Mesenchymal stem cell (in vitro differentiated cells and primary cell): ENCODE data around the gene TTC24.

Experiments
- DNase-seq: peaks from one replicate; pipeline ENCODE4 v3.0.0-alpha.2; 2013
- H2AFZ ChIP-seq: one replicate; pipeline ENCODE4 v1.6.1; 2013; ENCODE audit warnings: low read depth, mild to moderate bottlenecking, control low read depth, inconsistent platforms, low read length, moderate library complexity
- H2AK5ac ChIP-seq: 2 replicates; pipeline ENCODE4 v1.6.1; 2013; ENCODE audit warnings: low read length, moderate library complexity, mild to moderate bottlenecking, inconsistent platforms; ENCODE audit not compliant: severe bottlenecking
- H2BK120ac ChIP-seq: one replicate; pipeline ENCODE4 v1.6.1; 2013; ENCODE audit warnings: low read depth, mild to moderate bottlenecking, inconsistent platforms, low read length, moderate library complexity
- H2BK12ac ChIP-seq, 2 experiments: one replicate each; pipeline ENCODE4 v1.6.1; 2013; ENCODE audit warnings: inconsistent platforms in 2 of 2, low read length in 2 of 2, mild to moderate bottlenecking in 2 of 2, moderate library complexity in 2 of 2, control low read depth in 1 of 2
- H2BK15ac ChIP-seq: one replicate; pipeline ENCODE4 v1.6.1; 2013; ENCODE audit warnings: mild to moderate bottlenecking, low read depth, inconsistent platforms; ENCODE audit not compliant: poor library complexity, severe bottlenecking
- H2BK5ac ChIP-seq: 2 replicates; pipeline ENCODE4 v1.6.1; 2013; ENCODE audit warnings: low read depth, mild to moderate bottlenecking, low read length, control low read depth, inconsistent platforms; ENCODE audit not compliant: poor library complexity, severe bottlenecking
- H3K14ac ChIP-seq, 2 experiments: one replicate each; pipeline ENCODE4 v1.6.1; 2013; ENCODE audit warnings: inconsistent platforms in 2 of 2, low read length in 2 of 2, control low read depth in 1 of 2, mild to moderate bottlenecking in 1 of 2, moderate library complexity in 1 of 2
- H3K18ac ChIP-seq, 2 experiments: one replicate each; pipeline ENCODE4 v1.6.1; 2013; ENCODE audit warnings: inconsistent platforms in 2 of 2, low read length in 2 of 2, control low read depth in 1 of 2, low read depth in 1 of 2, mild to moderate bottlenecking in 1 of 2
- H3K23ac ChIP-seq, 2 experiments: one replicate each; pipeline ENCODE4 v1.6.1; 2013; ENCODE audit warnings: inconsistent platforms in 2 of 2, low read length in 2 of 2, mild to moderate bottlenecking in 2 of 2, moderate library complexity in 2 of 2, control low read depth in 1 of 2
- H3K27ac ChIP-seq: 2 replicates; pipeline ENCODE4 v1.5.1; 2013; ENCODE audit warnings: mild to moderate bottlenecking, moderate library complexity, low read length, control low read depth, inconsistent platforms; ENCODE audit not compliant: poor library complexity, severe bottlenecking
- H3K27me3 ChIP-seq, 2 experiments: 2 replicates each; pipeline versions ENCODE4 v1.6.1 to v1.7.0; 2013; ENCODE audit warnings: low read length in 2 of 2, mild to moderate bottlenecking in 2 of 2, moderate library complexity in 2 of 2, control low read depth in 1 of 2, inconsistent platforms in 1 of 2; ENCODE audit not compliant: control insufficient read depth in 1 of 2, insufficient read depth in 1 of 2
- H3K36me3 ChIP-seq, 2 experiments: 2 replicates each; pipeline versions ENCODE4 v1.6.1 to v1.7.0; 2013; ENCODE audit warnings: low read length in 2 of 2, control low read depth in 1 of 2, inconsistent platforms in 1 of 2, low read depth in 1 of 2, mild to moderate bottlenecking in 1 of 2; ENCODE audit not compliant: insufficient read depth in 2 of 2, control insufficient read depth in 1 of 2
- H3K4ac ChIP-seq, 2 experiments: one replicate each; pipeline ENCODE4 v1.6.1; 2013; ENCODE audit warnings: inconsistent platforms in 2 of 2, low read length in 2 of 2, mild to moderate bottlenecking in 2 of 2, moderate library complexity in 2 of 2, control low read depth in 1 of 2, low read depth in 1 of 2
- H3K4me1 ChIP-seq: 2 replicates; pipeline ENCODE4 v1.6.1; 2013; ENCODE audit warnings: low read depth, low read length, control low read depth; ENCODE audit not compliant: control insufficient read depth, insufficient read depth
- H3K4me2 ChIP-seq: 2 replicates; pipeline ENCODE4 v1.6.1; 2013; ENCODE audit warnings: low read length, mild to moderate bottlenecking, inconsistent platforms; ENCODE audit not compliant: poor library complexity, severe bottlenecking
- H3K4me3 ChIP-seq, 2 experiments: 2 replicates each; pipeline versions ENCODE4 v1.5.1 to v1.7.0; 2013; ENCODE audit warnings: low read length in 2 of 2, mild to moderate bottlenecking in 2 of 2, control low read depth in 1 of 2, low read depth in 1 of 2; ENCODE audit not compliant: insufficient read depth in 1 of 2
- H3K79me1 ChIP-seq: replicated peaks from 2 replicates; pipeline ENCODE4 v1.6.1; 2013; ENCODE audit warnings: mild to moderate bottlenecking, control low read depth, low read length, inconsistent platforms; ENCODE audit not compliant: poor library complexity, severe bottlenecking
- H3K9ac ChIP-seq: 2 replicates; pipeline ENCODE4 v1.7.0; 2013; ENCODE audit warnings: mild to moderate bottlenecking, low read length, moderate library complexity
- H3K9me3 ChIP-seq: 2 replicates; pipeline ENCODE4 v1.7.0; 2013; ENCODE audit warnings: mild to moderate bottlenecking, low read length; ENCODE audit not compliant: control insufficient read depth
- H4K8ac ChIP-seq: one replicate; pipeline ENCODE4 v1.6.1; 2013; ENCODE audit warnings: inconsistent platforms, mild to moderate bottlenecking, low read length, moderate library complexity
- H4K91ac ChIP-seq: one replicate; pipeline ENCODE4 v1.6.1; 2013; ENCODE audit warnings: mild to moderate bottlenecking, low read length, inconsistent platforms
- WGBS: methylation state at CpG from one replicate; pipeline ENCODE4 v1.1.7; 2013; ENCODE audit warnings: mixed read lengths; 5-methylcytosine and 5-hydroxymethylcytosine counted together

The TTC24 gene

DNA sequence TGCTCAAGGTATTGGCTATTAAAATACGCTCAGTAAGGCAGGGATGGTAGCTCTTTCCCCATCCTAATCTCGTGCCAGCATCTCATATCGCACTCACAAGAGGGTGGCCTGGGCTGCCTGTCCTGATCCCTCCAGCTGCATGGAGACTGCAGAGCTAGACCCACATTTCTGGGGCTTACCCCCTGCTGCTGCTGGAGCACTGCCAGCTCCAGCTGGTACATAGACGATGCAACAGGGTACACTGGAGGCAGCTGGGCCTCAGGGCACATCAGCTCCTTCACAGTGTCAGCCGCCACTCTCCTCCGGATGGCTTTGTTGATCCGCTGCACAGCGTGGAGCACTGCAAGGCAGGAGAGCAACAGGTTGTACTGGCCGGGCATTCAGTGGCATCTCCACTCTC is 23.2 kb upstream of the TTC24 start:
- Histone ChIP-seq H3K14ac (no peak overlapping the region), H3K9ac (no peak overlapping the region)

DNA sequence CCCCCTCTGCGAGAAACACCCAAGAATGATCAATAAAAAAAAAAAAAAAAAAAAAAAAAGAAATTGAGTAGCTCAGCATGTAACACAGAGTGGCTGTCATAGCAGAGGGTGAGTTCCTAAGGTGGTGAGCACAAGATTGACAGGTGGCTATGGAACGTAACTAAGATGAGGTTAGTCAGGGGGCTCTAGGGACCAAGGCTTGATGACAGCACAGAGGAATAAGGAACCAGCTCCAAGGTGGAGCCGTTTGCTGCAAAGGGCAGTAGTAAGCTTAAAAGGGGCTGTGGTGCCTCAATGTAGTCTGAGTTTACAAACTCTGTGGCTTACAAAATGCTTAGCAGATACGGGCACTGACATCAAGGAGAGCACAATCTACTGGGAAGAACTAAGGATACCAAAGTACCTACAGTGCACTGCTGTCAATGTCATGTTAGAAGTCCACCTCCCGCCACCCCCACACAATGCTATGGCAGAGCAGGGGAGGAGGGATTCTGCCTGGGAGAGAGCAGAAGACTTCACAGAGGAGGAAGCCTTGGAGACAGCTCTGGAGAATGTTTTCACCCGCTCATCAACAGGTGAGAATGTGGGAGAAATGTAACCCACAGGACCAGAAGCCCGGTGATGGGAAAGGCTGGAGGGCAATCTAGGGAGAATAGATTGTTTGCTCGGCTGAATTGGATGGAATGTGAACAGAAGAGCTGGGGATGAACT is 20.3 kb upstream of the TTC24 start:
- no peak overlapping the region for H2BK12ac ChIP-seq
- H3K14ac ChIP-seq, result no peak overlapping the region
- no peaks in the 10 kb centered on the region for H3K27me3 ChIP-seq
- H3K79me1 ChIP-seq, result no peaks in the 10 kb centered on the region
- no peak overlapping the region for H2BK15ac ChIP-seq
- H3K4me1 ChIP-seq, result peaks cover 4% of the 10 kb centered on the region
- no peak for DNase-seq
- no peaks in the 10 kb centered on the region for H3K9me3 ChIP-seq
- no peak overlapping the region for H3K9ac ChIP-seq
- no peak overlapping the region for H4K91ac ChIP-seq
- H3K36me3 ChIP-seq, result peaks cover 8 to 23% of the 10 kb centered on the region in 2 experiments
- H2AK5ac ChIP-seq, result no peak overlapping the region
- 78% methylated on average over 7 of the region's 8 CpGs for WGBS
- H3K23ac ChIP-seq, result no peak overlapping the region
- no peak overlapping the region for H3K4ac ChIP-seq
- no peak overlapping the region for H2BK5ac ChIP-seq
- H3K18ac ChIP-seq, result no peak overlapping the region
- no peak overlapping the region for H4K8ac ChIP-seq
- H2AFZ ChIP-seq, result no peak overlapping the region
- no peak overlapping the region for H3K4me2 ChIP-seq
- no peak overlapping the region for H2BK120ac ChIP-seq
- H3K4me3 ChIP-seq, result no peak overlapping the region
- H3K27ac ChIP-seq, result no peak overlapping the region

More for the DNA sequence above, 23.2 kb upstream of the TTC24 start:
- H3K36me3 ChIP-seq, result peaks cover 2 to 9% of the 10 kb centered on the region in 2 experiments
- no peak overlapping the region for H3K4me2 ChIP-seq
- H2BK120ac ChIP-seq, result no peak overlapping the region
- no peak overlapping the region for H2BK15ac ChIP-seq
- H3K27ac ChIP-seq, result no peak overlapping the region
- H3K4me3 ChIP-seq, result no peak overlapping the region
- no peak overlapping the region for H2BK5ac ChIP-seq
- H3K9me3 ChIP-seq, result no peaks in the 10 kb centered on the region
- no peaks in the 10 kb centered on the region for H3K27me3 ChIP-seq
- H4K91ac ChIP-seq, result no peak overlapping the region
- no peak for DNase-seq
- H3K23ac ChIP-seq, result no peak overlapping the region
- H3K4me1 ChIP-seq, result peaks cover 10% of the 10 kb centered on the region
- WGBS, result 82% methylated on average over 8 of the region's 9 CpGs
- H4K8ac ChIP-seq, result no peak overlapping the region
- H3K18ac ChIP-seq, result no peak overlapping the region
- H2BK12ac ChIP-seq, result no peak overlapping the region
- no peaks in the 10 kb centered on the region for H3K79me1 ChIP-seq
- H2AK5ac ChIP-seq, result no peak overlapping the region
- no peak overlapping the region for H2AFZ ChIP-seq
- no peak overlapping the region for H3K4ac ChIP-seq

DNA sequence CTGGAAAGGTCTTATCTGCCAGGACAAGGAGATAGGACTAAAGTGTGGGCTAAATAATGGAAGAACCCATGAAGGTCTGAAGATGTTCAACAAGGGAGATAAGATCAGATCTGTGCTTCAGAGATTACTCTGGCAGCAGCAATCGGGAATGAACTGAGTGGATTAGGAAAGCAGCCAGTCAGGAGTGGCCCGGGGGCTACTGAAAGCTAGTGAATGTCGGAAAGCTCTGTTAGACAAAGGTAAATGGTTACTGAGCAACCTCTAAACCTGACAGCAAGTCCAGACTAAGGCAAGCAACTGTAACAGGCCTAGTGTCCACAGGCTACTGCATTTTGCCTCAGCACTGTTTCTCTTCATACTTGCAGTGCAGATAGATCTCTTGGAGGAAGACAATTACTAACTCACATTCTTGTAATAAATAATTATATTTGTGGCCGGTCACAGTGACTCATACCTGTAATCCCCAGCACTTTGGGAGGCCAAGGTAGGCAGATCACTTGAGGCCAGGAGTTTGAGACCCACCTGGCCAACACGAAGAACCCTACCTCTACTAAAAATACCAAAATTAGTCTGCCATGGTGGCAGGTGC is 19.6 kb upstream of the TTC24 start:
- no peak overlapping the region for H3K4me2 ChIP-seq
- no peak overlapping the region for H2BK120ac ChIP-seq
- H4K8ac ChIP-seq, result no peak overlapping the region
- H3K79me1 ChIP-seq, result no peaks in the 10 kb centered on the region
- H2BK5ac ChIP-seq, result no peak overlapping the region
- H3K4me3 ChIP-seq, result no peak overlapping the region
- H2BK12ac ChIP-seq, result no peak overlapping the region
- H3K27me3 ChIP-seq, result no peaks in the 10 kb centered on the region
- H4K91ac ChIP-seq, result no peak overlapping the region
- no peak overlapping the region for H3K27ac ChIP-seq
- H3K9me3 ChIP-seq, result no peaks in the 10 kb centered on the region
- no peak overlapping the region for H2AFZ ChIP-seq
- no peak overlapping the region for H3K14ac ChIP-seq
- WGBS, result 68% methylated on average over 5 of the region's 5 CpGs
- DNase-seq, result no peak
- no peak overlapping the region for H2BK15ac ChIP-seq
- H3K18ac ChIP-seq, result no peak overlapping the region
- H2AK5ac ChIP-seq, result no peak overlapping the region
- H3K4me1 ChIP-seq, result peaks cover 4% of the 10 kb centered on the region
- no peak overlapping the region for H3K9ac ChIP-seq
- peaks cover 8 to 23% of the 10 kb centered on the region in 2 experiments for H3K36me3 ChIP-seq
- no peak overlapping the region for H3K23ac ChIP-seq
- H3K4ac ChIP-seq, result no peak overlapping the region

DNA sequence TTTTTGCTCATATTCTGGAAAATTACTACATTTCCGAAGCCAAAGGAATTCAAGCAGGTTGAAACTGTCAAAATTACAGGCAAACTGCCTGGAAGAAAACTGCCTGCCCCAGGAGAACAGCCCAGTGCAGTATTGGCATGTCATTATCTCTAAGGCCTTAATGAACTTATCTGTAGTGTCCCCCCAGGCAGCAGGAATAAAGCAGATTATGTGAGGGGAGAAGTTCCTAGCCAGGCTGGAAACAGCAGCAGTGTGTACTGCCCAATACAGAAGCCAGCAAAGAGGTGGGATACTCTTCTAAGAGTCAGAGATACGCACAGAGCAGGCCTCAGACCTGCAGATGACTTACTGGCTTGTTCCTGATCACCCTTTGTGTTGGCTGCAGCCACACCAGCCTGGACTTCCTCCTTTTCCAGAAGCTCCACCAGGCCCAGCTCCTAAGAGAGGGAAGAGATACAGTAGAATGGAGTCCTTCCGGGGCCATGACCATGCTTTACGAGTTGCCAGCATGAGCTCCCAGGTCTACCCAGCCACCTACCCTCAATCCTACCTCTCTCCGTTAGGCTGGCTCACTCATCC is 18.8 kb upstream of the TTC24 start:
- H2BK12ac ChIP-seq, result no peak overlapping the region
- 75% methylated on average over 5 of the region's 5 CpGs for WGBS
- H3K23ac ChIP-seq, result no peak overlapping the region

More for the DNA sequence above, 18.8 kb upstream of the TTC24 start:
- no peak overlapping the region for H3K4ac ChIP-seq
- H4K8ac ChIP-seq, result no peak overlapping the region
- no peak overlapping the region for H2BK120ac ChIP-seq
- no peak overlapping the region for H2BK15ac ChIP-seq
- H3K4me3 ChIP-seq, result no peak overlapping the region
- no peaks in the 10 kb centered on the region for H3K9me3 ChIP-seq
- H2AFZ ChIP-seq, result no peak overlapping the region
- no peak overlapping the region for H3K18ac ChIP-seq
- no peak overlapping the region for H3K4me2 ChIP-seq
- H4K91ac ChIP-seq, result no peak overlapping the region
- H2BK5ac ChIP-seq, result no peak overlapping the region
- no peak overlapping the region for H3K27ac ChIP-seq
- no peak overlapping the region for H2AK5ac ChIP-seq
- H3K27me3 ChIP-seq, result no peaks in the 10 kb centered on the region
- no peak for DNase-seq
- peaks cover 8 to 23% of the 10 kb centered on the region in 2 experiments for H3K36me3 ChIP-seq
- peaks cover 2% of the 10 kb centered on the region for H3K79me1 ChIP-seq
- no peak overlapping the region for H3K14ac ChIP-seq
- H3K4me1 ChIP-seq, result peaks cover 4% of the 10 kb centered on the region
- H3K9ac ChIP-seq, result no peak overlapping the region
